Muscle layer of colon (tissue), 2 donors: ENCODE results near the gene BTBD9.

Experiments
- H3K27ac ChIP-seq: one replicate; pipeline ENCODE4 v1.7.0; 2013; ENCODE audit warnings: low read depth, mild to moderate bottlenecking, low read length, moderate library complexity
- H3K27me3 ChIP-seq, 2 donors: one replicate each; pipeline ENCODE4 v1.7.0; 2013; ENCODE audit warnings: low read length in 2 of 2, mild to moderate bottlenecking in 2 of 2; ENCODE audit not compliant: insufficient read depth in 2 of 2, control insufficient read depth in 1 of 2
- H3K36me3 ChIP-seq: one replicate; pipeline ENCODE4 v1.7.0; 2013; ENCODE audit warnings: mild to moderate bottlenecking, low read length; ENCODE audit not compliant: insufficient read depth
- H3K4me1 ChIP-seq: one replicate; pipeline ENCODE4 v1.7.0; 2013; ENCODE audit warnings: mild to moderate bottlenecking, low read length; ENCODE audit not compliant: insufficient read depth
- H3K4me3 ChIP-seq, 2 donors: one replicate each; pipeline ENCODE4 v1.7.0; 2013; ENCODE audit warnings: low read length in 2 of 2, low read depth in 1 of 2, mild to moderate bottlenecking in 1 of 2, moderate library complexity in 1 of 2
- H3K9ac ChIP-seq: one replicate; pipeline ENCODE4 v1.7.0; 2013; ENCODE audit warnings: low read length
- H3K9me3 ChIP-seq: one replicate; pipeline ENCODE4 v1.7.0; 2013; ENCODE audit warnings: mild to moderate bottlenecking, low read length
- donor health status: abdominal sarcoma.
- donor health status: Adenocarcinoma of cecum.

The BTBD9 gene

GRCh38 chr6:38187325-38187724 is 452.4 kb downstream of the BTBD9 start:
- Histone ChIP-seq H3K4me1 (no peaks in the 10 kb centered on the region), H3K27me3 (no peaks in the 10 kb centered on the region), H3K27ac (no peak overlapping the region), H3K9me3 (no peaks in the 10 kb centered on the region), H3K9ac (no peak overlapping the region), H3K36me3 (no peaks in the 10 kb centered on the region), H3K4me3 (no peak overlapping the region)

GRCh38 chr6:38185752-38186151 is 454.0 kb downstream of the BTBD9 start:
- no peaks in the 10 kb centered on the region for H3K9me3 ChIP-seq
- no peak overlapping the region for H3K9ac ChIP-seq
- no peaks in the 10 kb centered on the region for H3K4me1 ChIP-seq
- H3K4me3 ChIP-seq, result no peak overlapping the region
- H3K27ac ChIP-seq, result no peak overlapping the region
- H3K36me3 ChIP-seq, result no peaks in the 10 kb centered on the region
- H3K27me3 ChIP-seq, result no peaks in the 10 kb centered on the region

- Histone ChIP-seq H3K9me3 (no peaks in the 10 kb centered on the region), H3K36me3 (no peaks in the 10 kb centered on the region), H3K4me1 (no peaks in the 10 kb centered on the region), H3K27ac (no peak overlapping the region), H3K4me3 (no peak overlapping the region), H3K9ac (no peak overlapping the region), H3K27me3 (no peaks in the 10 kb centered on the region)
Measured at GRCh38 chr6:38185244-38185643, 454.5 kb downstream of the BTBD9 start.

DNA sequence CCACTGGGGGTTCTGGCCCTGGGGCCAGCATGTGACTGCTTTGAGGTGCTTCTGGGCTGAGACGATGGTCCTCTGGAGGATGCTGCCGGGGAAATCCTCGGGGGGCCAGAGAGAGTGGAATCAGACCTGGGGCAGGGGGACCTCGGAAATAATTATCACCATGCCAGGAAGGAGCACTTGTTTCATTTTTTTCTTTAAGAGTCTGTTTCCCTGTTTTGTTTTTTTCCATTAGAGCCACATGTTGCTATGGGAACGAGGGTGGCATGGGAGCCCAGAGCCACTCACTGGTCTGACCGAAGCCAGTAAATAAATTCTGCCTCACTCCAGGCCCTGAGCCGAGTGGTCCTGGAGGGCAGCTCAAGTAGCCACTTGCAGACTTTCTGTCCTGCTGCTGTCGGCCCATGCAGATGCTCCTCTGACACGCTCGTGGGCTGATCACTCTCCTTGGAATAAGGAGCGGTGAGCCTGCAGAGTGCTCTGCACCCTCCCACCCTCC is 455.1 kb downstream of the BTBD9 start:
- H3K9ac ChIP-seq, result no peak overlapping the region
- no peaks in the 10 kb centered on the region for H3K36me3 ChIP-seq
- H3K4me3 ChIP-seq, result no peak overlapping the region
- H3K27me3 ChIP-seq, result no peaks in the 10 kb centered on the region
- H3K4me1 ChIP-seq, result no peaks in the 10 kb centered on the region
- no peaks in the 10 kb centered on the region for H3K9me3 ChIP-seq
- no peak overlapping the region for H3K27ac ChIP-seq

- Histone ChIP-seq H3K9ac (no peak overlapping the region), H3K9me3 (no peaks in the 10 kb centered on the region), H3K4me1 (no peaks in the 10 kb centered on the region), H3K4me3 (no peak overlapping the region), H3K27ac (no peak overlapping the region), H3K36me3 (no peaks in the 10 kb centered on the region), H3K27me3 (no peaks in the 10 kb centered on the region)
Measured at GRCh38 chr6:38183856-38184584, 455.7 kb downstream of the BTBD9 start.

- no peaks in the 10 kb centered on the region for H3K36me3 ChIP-seq
- no peaks in the 10 kb centered on the region for H3K4me1 ChIP-seq
- no peak overlapping the region for H3K9ac ChIP-seq
- H3K27me3 ChIP-seq, result no peaks in the 10 kb centered on the region
- H3K27ac ChIP-seq, result no peak overlapping the region
- no peaks in the 10 kb centered on the region for H3K9me3 ChIP-seq
- no peak overlapping the region for H3K4me3 ChIP-seq
Measured at GRCh38 chr6:38182426-38182825, 457.3 kb downstream of the BTBD9 start.

GRCh38 chr6:38180586-38180985 is 459.1 kb downstream of the BTBD9 start:
- Histone ChIP-seq H3K9me3 (no peaks in the 10 kb centered on the region), H3K4me1 (no peaks in the 10 kb centered on the region), H3K9ac (no peak overlapping the region), H3K36me3 (no peaks in the 10 kb centered on the region), H3K27ac (no peak overlapping the region), H3K4me3 (no peak overlapping the region), H3K27me3 (no peaks in the 10 kb centered on the region)

GRCh38 chr6:38179794-38180430 is 459.8 kb downstream of the BTBD9 start:
- no peak overlapping the region for H3K4me3 ChIP-seq
- H3K27ac ChIP-seq, result no peak overlapping the region
- no peaks in the 10 kb centered on the region for H3K36me3 ChIP-seq
- no peaks in the 10 kb centered on the region for H3K9me3 ChIP-seq
- H3K27me3 ChIP-seq, result no peaks in the 10 kb centered on the region
- H3K9ac ChIP-seq, result no peak overlapping the region
- H3K4me1 ChIP-seq, result no peaks in the 10 kb centered on the region

DNA sequence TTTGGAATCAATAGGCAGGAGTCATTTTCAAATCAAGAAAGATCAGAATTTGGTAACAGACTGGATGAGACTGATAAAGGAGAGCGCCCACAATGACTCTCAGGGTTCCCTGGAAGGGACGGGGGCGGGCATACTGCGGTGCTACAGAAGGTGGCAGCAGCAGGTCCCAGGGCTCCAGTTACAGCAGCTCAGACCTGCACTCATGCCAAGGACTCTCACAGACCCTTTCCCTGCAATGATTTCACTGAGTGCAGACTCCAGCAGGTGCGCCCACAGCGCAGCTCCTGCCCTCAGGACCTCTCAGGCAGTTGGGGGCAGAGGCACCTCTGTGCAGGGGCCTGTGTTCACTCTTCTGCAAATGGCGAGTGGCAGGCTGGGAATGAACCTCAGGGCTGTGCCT is 460.4 kb downstream of the BTBD9 start:
- no peak overlapping the region for H3K27ac ChIP-seq
- H3K4me3 ChIP-seq, result no peak overlapping the region
- H3K9ac ChIP-seq, result no peak overlapping the region

DNA sequence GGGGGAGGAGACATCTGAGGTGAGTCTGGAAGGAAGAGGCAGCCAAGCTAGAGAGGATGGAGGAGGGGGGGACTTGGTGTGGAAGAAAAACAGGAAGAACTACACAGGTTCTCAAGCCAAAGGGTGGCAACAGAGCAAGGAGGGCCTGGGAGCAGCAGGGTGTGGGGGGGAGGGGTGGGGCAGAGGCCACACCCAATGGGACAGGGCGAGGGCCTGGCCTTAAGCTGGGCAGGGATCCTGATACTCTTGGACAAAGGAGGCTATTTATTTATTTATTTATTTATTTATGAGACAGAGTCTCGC is 461.2 kb downstream of the BTBD9 start:
- H3K4me3 ChIP-seq, result no peak overlapping the region
- H3K9ac ChIP-seq, result no peak overlapping the region
- H3K9me3 ChIP-seq, result no peaks in the 10 kb centered on the region
- H3K27ac ChIP-seq, result no peak overlapping the region
- H3K27me3 ChIP-seq, result no peaks in the 10 kb centered on the region
- H3K36me3 ChIP-seq, result peaks cover 7% of the 10 kb centered on the region
- no peaks in the 10 kb centered on the region for H3K4me1 ChIP-seq

More for the DNA sequence above, 460.4 kb downstream of the BTBD9 start:
- no peaks in the 10 kb centered on the region for H3K36me3 ChIP-seq
- H3K9me3 ChIP-seq, result no peaks in the 10 kb centered on the region
- no peaks in the 10 kb centered on the region for H3K27me3 ChIP-seq
- H3K4me1 ChIP-seq, result no peaks in the 10 kb centered on the region

DNA sequence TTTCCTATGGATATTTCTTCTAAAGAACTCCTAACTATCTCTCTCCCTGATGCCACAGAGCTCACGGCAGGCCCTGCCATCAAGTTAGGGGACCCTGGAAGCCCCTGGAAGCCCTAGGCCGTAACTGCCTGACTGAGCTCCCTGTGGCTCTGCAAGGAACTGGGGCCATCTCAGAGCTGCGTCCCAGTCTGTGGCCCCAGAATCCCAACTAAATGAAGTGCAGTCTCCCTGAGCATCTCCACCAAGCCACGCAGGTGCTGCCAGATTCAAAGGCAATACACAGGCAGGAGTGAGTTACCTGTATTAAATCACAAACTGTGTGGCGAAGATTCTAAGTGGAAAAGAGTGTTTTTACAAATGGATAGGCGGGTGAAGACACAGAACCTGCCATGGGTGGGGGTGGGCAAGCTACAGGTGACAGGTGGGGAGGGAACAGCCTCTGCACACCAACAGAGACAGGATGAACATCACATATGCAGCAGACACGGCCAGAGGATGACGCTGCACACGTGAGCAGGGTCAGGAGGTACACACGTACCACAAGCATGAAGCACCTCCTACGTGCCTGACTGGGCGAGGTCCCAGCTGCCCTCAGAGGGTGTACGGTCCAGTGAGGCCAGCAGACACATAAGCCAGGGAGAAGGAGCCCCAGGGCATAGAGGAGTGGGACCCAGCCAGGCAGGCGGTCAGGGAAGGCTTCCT is 461.7 kb downstream of the BTBD9 start:
- Histone ChIP-seq H3K27me3 (no peaks in the 10 kb centered on the region), H3K36me3 (peaks cover 8% of the 10 kb centered on the region), H3K27ac (no peak overlapping the region), H3K4me1 (no peaks in the 10 kb centered on the region), H3K9me3 (no peaks in the 10 kb centered on the region), H3K9ac (no peak overlapping the region), H3K4me3 (no peak overlapping the region)
